Ovary (tissue), 3 donors: Measurements from ENCODE around the gene AP2A2.

Experiments used
- CTCF ChIP-seq, 3 donors: fragments of 450-650 bp in 2 of 3; fragments of 200-600 bp in 1 of 3; IDR thresholded peaks; one replicate each; pipeline versions ENCODE4 v1.5.1 to v1.8.0; 2016 to 2022; ENCODE audit warnings: antibody characterized with exemption in 3 of 3, mild to moderate bottlenecking in 1 of 3
- EP300 ChIP-seq: sonication (generic); formaldehyde crosslinking; IDR thresholded peaks from one replicate; pipeline ENCODE4 v1.6.1; 2017; ENCODE audit warnings: antibody characterized with exemption
- POLR2A ChIP-seq: fragments of 450-650 bp; IDR thresholded peaks from one replicate; pipeline ENCODE4 v1.6.1; 2017; ENCODE audit warnings: antibody characterized with exemption, mild to moderate bottlenecking, moderate library complexity
- donor health status: DM: no; HTN: no; CAD: no.

GRCh38 chr11:955154-956063, 29.7 kb downstream of the AP2A2 start:
- TF ChIP-seq CTCF (IDR thresholded peaks at IDR 0.05) (no peak), EP300 (no peak), POLR2A (no peak)
